HG02798 (cell line): ENCODE measurements around the gene SLC36A2.
"Not testable (repeated sequence)": the region's sequence is repeated elsewhere in the genome, so short reads cannot be mapped to it uniquely, and the experiment has no call there.

ENCODE experiments used
- ATAC-seq: cut with Tn5 transposase; IDR thresholded peaks from one replicate; pipeline ENCODE4 v1.9.1; 2021; ENCODE audit warnings: mild to moderate bottlenecking; ENCODE audit not compliant: unreplicated experiment, poor library complexity

SLC36A2 gene

GRCh38 chr5:151347369-151347768 is at the start of gene SLC36A2:
SLC36A2 (minus strand) TSS chr5:151347559; CDS start chr5:151347460, 99 bp downstream.
- no peak for ATAC-seq

GRCh38 chr5:151388960-151389359 is 41.6 kb upstream of the SLC36A2 start:
- ATAC-seq, result no peak

- no peak for ATAC-seq
Observed at GRCh38 chr5:151384106-151384505, 36.7 kb upstream of the SLC36A2 start.

GRCh38 chr5:151383011-151383410 is 35.7 kb upstream of the SLC36A2 start:
- no peak for ATAC-seq

- no peak for ATAC-seq
Observed at GRCh38 chr5:151382576-151382975, 35.2 kb upstream of the SLC36A2 start.

- no peak for ATAC-seq
Observed at GRCh38 chr5:151381899-151382298, 34.5 kb upstream of the SLC36A2 start.

- ATAC-seq, result no peak
Observed at GRCh38 chr5:151378616-151379015, 31.3 kb upstream of the SLC36A2 start.

GRCh38 chr5:151374539-151374938 is 27.2 kb upstream of the SLC36A2 start:
- ATAC-seq, result no peak

GRCh38 chr5:151367038-151367437 is 19.7 kb upstream of the SLC36A2 start:
- ATAC-seq, result not testable (repeated sequence)

- no peak for ATAC-seq
Observed at GRCh38 chr5:151363673-151364072, 16.3 kb upstream of the SLC36A2 start.

GRCh38 chr5:151362970-151363369 is 15.6 kb upstream of the SLC36A2 start:
- ATAC-seq, result no peak

- no peak for ATAC-seq
Observed at GRCh38 chr5:151359391-151359790, 12.0 kb upstream of the SLC36A2 start.

- no peak for ATAC-seq
Observed at GRCh38 chr5:151357792-151358191, 10.4 kb upstream of the SLC36A2 start.

- ATAC-seq, result no peak
Observed at GRCh38 chr5:151357097-151357496, 9.7 kb upstream of the SLC36A2 start.

GRCh38 chr5:151351671-151352070 is 4.3 kb upstream of the SLC36A2 start:
- ATAC-seq, result no peak

GRCh38 chr5:151348789-151349188 is 1.4 kb upstream of the SLC36A2 start:
- no peak for ATAC-seq

- ATAC-seq, result no peak
Observed at GRCh38 chr5:151345808-151346478, 1.4 kb downstream of the SLC36A2 start.

- no peak for ATAC-seq
Observed at GRCh38 chr5:151345187-151345807, 2.1 kb downstream of the SLC36A2 start.

- ATAC-seq, result no peak
Observed at GRCh38 chr5:151344088-151344487, 3.3 kb downstream of the SLC36A2 start.

- no peak for ATAC-seq
Observed at GRCh38 chr5:151340004-151340403, 7.4 kb downstream of the SLC36A2 start.

- no peak for ATAC-seq
Observed at GRCh38 chr5:151338734-151339133, 8.6 kb downstream of the SLC36A2 start.

GRCh38 chr5:151332857-151333256 is 14.5 kb downstream of the SLC36A2 start:
- no peak for ATAC-seq
